ENCODE results near the gene KLRC3.
"Not testable (repeated sequence)": the region's sequence is repeated elsewhere in the genome, so short reads cannot be mapped to it uniquely, and the experiment has no call there.

The KLRC3 gene

DNA sequence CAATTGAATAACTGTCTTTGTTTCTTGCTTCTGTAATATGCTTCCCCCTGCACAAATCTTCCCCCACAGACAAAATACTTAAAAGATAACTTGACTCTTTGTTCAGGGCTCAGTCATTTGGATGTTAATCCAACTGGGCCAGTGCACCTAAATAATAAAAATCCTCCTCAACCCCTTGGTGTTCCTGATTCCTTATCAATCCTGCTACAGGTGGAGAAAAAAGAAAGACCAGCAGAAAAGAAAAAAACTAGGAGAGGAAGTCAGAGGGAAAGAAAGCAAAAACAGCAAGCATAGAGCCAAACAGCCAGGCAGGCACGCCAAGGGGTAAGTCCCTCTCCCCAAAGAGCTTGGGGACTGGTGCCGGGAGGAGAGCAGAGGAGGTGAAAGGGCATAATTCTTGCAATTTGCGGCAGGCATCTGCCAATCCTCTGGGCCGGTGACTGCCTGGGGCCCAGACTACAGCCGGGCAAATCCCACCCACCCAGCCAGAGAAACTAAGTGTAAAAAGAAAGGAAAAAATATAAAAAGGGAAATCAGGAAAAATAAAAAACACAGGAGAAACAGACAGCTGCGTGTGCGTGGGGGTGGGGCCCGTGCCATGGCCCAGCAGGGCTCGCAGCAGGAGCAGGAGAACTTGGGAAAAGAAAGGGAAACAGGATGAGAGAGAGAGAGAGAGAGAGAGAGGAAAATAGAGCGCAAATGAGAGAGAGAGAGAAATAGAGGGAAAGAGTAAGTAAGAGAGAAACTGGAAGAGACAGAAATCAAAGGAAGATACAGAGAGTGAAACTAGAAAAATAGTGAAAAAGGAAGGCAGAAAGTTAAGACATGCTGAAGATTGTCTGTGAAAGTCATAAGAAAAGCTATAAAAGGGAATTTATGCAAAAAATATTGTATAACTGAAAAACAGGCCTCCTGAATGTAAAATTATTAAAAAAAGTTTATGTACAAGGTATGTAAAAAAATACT, 51.9 kb downstream of the KLRC3 start:
- no peak for DNase-seq

DNA sequence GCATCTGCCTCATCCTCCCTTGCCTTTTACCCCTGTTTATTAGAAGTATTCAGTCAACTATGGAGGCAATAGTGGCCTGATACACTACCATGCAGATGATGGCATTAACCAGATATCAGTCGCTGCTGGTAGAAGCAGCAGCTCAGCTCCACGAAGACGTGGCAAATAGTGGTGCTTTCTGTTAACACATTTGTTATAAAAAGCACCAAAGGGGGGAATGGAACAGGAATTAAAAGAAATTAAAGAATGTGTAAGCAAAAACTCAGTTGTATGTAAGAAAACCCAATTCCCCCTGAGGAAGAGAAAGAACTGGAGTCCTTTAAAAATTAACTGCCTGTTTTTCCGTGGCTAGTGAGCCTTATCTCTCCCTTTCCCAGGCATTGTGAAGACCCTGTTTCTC, 52.7 kb downstream of the KLRC3 start:
- not testable (repeated sequence) for DNase-seq

DNA sequence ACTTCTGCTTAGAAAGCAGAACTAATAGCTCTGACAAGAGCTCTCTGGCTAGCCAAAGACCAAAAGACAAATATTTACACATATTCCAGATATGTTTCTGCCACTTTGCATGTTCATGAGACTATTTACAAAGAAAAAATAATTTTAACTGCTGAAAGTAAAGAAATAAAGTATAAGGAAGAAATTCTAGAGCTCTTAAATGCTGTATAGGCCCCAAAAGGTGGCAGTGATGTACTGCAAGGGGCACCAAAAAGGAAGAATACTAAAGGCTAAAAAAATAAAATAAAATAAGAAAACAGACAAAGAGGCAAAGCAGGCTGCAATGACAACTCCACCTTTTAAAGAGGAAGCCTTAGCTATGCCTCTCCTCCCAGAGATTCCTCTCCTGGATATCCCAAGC, 53.5 kb downstream of the KLRC3 start:
- DNase-seq = peak; percentile 73 to 89

DNA sequence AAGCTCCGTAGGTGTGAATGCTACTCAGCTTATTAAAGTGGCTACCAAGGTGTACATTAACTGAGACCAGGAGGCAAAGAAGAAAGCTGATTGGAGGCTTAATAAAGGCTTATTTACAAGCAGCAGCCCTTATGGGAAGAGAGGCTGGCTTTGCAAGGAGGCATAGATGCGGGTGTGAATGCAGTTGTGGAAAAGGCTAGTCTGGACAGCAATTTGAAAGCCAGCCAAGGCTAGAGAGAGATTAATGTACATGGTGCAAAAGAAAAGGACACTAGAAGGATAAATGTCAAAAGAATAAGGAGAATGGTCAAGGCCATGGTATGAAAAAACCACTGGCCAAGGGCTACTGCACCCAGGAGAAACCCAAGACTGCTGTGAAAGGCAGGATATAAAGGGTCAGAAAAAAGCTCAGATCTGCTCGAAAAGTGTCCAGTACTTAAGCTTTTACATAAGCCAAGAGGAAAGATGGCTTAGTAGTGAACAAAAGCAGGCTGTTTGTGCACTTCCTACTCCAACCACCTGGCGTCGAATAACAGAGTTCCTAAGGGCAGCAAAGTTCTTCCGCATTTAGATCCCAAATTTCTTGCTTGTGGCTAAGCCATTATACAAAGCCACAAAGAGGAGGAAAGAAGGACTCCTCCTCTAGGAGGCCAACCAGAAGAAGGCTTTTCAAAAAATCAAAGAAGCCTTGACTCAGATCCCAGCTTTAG, 54.5 kb downstream of the KLRC3 start:
- DNase-seq = no peak

DNA sequence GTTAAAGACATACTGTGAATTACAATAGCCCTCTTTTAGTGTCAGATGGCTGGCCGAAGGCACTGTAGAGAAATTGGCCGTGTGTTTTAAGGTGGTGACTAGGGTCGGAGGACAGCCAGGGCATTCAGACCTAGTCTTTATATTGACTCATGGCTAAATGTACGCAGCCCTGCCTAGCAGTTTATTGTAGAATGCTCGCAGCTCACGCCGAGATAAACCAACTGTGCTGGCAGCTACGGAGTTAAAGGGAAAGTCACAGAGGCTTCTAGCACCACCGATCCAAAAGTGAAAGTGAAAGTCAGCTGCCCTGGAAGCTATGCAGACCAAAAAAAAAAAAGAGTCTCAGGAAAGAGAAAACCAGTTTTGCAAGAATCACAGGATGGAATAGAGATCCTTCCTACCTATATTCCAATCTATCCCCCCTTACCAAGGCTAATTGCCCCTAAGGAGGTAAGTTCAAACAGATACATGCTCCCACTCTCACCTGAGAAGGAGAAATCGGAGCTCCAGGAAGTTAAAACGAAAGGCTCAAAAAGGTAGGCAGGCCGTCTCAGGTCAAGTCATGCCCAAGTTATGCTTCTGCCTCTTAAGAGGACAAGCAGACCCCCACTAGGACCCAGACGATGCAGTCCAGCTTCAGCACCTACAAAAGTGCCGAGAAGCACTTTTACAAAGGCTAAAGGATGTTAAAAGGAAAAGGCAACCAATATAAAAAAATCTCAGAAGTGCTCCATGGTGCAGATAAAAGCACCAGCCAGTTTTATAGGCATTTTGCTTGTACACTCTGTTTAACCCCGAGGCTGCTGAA, 55.4 kb downstream of the KLRC3 start:
- peak; percentile 54 to 68 for DNase-seq

DNA sequence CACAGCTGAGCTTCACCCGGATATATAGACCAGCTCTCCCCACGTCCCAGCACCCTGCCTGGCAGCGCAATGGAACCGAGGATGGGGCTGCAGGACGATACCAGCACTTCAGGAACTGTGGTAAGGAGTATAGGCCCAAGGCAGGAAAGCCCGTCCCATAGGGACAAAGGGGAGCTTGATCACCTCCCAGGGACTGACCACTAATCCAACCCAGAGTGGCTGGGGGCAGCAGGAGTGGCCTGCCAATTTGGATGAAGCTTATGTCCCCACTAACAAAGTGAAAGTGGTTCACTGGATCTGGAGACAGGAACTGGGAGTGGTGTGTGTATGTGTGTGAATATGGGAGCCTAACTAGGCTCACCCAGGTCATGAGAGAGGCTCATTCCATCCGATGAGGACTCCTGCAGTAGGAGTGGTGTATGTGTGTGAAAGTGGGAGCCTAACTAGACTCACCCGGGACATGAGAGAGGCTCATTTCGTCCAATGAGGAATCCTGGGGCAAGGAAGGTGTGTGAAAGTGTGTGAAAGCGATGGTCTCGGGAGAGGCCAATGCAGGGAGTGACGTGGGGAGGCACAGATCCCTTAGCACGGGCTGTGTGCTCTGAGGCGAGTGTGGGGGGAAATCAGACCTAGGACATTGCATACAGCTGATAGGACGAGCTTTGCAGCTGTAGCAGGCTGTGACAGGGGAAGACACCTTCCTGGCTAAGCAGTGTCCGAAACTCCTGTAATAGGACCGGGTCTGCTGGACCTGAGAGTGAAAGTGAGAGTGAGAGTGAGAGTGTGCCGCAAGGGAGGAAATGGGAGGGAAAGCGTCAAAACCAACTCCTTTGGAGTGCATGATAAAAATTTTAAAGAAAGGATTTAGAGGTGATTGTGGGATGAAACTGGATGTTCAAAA, 56.2 kb downstream of the KLRC3 start:
- DNase-seq = peak; percentile 38 to 46

DNA sequence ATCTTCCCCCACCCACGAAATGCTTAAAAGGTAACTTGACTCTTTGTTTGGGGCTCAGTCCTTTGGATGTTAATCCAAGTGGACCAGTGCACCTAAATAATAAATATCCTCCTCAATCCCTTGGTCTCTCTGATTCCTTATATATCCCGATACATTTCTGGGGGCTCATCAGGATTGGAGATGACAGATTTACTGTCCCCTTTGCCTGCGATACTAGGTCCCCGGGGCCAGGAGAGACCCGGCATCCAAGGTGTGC, 56.8 kb downstream of the KLRC3 start:
- DNase-seq = no peak

DNA sequence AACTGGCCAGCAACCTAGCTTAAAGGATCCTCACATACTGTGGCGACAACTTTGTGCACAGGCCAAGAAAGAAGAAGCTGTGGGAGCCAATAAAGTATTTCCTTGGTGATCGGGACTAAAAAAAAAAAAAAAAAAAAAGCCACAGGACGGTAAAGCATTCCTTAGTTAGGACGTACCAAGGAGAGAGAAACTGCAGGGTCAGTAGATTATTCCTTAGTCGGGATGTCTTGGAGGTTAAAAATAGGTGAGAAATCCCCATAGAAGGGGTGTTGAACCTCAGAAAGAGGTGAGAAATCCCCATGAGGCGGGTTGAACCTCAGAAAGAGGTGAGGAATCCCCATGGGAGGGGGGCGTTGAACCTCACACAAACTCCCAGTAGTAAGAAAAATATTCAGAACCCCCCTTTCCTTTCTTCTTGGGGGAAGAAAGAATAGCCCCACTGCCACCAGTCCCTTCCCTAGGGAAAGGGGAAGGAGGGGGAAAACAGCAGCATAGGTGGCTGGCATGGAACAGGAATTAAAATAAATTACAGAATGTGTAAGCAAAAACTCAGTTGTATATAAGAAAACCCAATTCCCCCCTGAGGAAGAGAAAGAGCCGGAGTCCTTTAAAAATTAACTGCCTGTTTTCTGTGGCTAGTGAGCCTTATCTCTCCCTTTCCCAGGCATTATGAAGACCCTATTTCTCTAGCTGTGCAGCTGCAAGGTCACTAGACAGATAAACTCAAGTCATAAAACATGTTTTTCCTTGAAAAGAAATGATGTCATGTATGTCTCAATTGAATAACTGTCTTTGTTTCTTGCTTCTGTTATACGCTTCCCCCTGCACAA, 57.4 kb downstream of the KLRC3 start:
- no peak for DNase-seq

DNA sequence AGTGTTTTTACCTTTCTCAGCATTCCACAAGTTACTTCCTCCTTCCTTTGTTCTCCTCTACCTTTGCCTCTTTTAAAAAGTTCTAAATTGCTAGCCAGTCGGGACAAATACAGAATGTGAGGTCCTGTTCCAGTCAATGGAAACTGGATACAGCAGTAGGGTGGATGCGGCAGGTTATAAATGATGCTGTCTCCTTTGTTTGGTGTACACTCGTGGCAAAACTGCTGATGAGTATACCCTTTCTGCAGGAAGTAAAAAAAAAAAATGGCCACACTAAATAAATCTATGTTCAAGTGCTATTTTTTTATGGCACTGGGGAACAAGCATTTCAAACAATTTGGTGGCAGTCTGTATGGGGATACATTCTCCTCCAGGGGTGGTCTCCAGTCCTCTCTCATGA, 58.1 kb downstream of the KLRC3 start:
- no peak for DNase-seq
